GM19455 (cell line): ENCODE measurements around the gene EIF2A.
A peak's percentile ranks its signal among the peaks of the same experiment; 100 is the strongest.
"Not testable (repeated sequence)": the region's sequence is repeated elsewhere in the genome, so short reads cannot be mapped to it uniquely, and the experiment has no call there.

ENCODE experiments used
- ATAC-seq: cut with Tn5 transposase; IDR thresholded peaks from one replicate; pipeline ENCODE4 v1.9.1; 2021; ENCODE audit not compliant: unreplicated experiment

EIF2A gene

GRCh38 chr3:150546226-150547044 is at the start of gene EIF2A, which contains the start of gene SERP1:
Gene EIF2A (plus strand): TSS chr3:150546787. CDS start chr3:150546803, 16 bp downstream.
Gene SERP1 (minus strand): TSS chr3:150546496. CDS start chr3:150546135, 361 bp downstream.
- ATAC-seq = peak; percentile 94

- ATAC-seq = no peak
Observed at GRCh38 chr3:150497956-150498355, 48.6 kb upstream of the EIF2A start.

- not testable (repeated sequence) for ATAC-seq
Observed at GRCh38 chr3:150500960-150501359, 45.6 kb upstream of the EIF2A start.

GRCh38 chr3:150503402-150504099 is 43.0 kb upstream of the EIF2A start:
- no peak for ATAC-seq

GRCh38 chr3:150504483-150504882 is 42.1 kb upstream of the EIF2A start:
- ATAC-seq = no peak

- no peak for ATAC-seq
Observed at GRCh38 chr3:150508401-150508800, 38.2 kb upstream of the EIF2A start.

- ATAC-seq = no peak
Observed at GRCh38 chr3:150509780-150510179, 36.8 kb upstream of the EIF2A start.

- ATAC-seq = no peak
Observed at GRCh38 chr3:150511122-150511821, 35.3 kb upstream of the EIF2A start.

- ATAC-seq = no peak
Observed at GRCh38 chr3:150515210-150515609, 31.4 kb upstream of the EIF2A start.

- no peak for ATAC-seq
Observed at GRCh38 chr3:150519026-150519425, 27.6 kb upstream of the EIF2A start.

GRCh38 chr3:150520408-150520807 is 26.2 kb upstream of the EIF2A start:
- no peak for ATAC-seq

GRCh38 chr3:150521463-150521862 is 25.1 kb upstream of the EIF2A start:
- ATAC-seq = no peak

GRCh38 chr3:150523538-150523937 is 23.0 kb upstream of the EIF2A start:
- ATAC-seq = no peak

- ATAC-seq = no peak
Observed at GRCh38 chr3:150527464-150528255, 18.9 kb upstream of the EIF2A start.

- ATAC-seq = no peak
Observed at GRCh38 chr3:150528354-150528797, 18.2 kb upstream of the EIF2A start.

- no peak for ATAC-seq
Observed at GRCh38 chr3:150531775-150532174, 14.8 kb upstream of the EIF2A start.

- no peak for ATAC-seq
Observed at GRCh38 chr3:150535204-150535603, 11.4 kb upstream of the EIF2A start.

GRCh38 chr3:150538324-150539208 is 8.0 kb upstream of the EIF2A start:
- no peak for ATAC-seq

- ATAC-seq = no peak
Observed at GRCh38 chr3:150540297-150540696, 6.3 kb upstream of the EIF2A start.

GRCh38 chr3:150540991-150541390 is 5.6 kb upstream of the EIF2A start:
- no peak for ATAC-seq
